Measurements from ENCODE around the gene LFNG.
A peak's percentile ranks its signal among the peaks of the same experiment; 100 is the strongest.

The LFNG gene

GRCh38 chr7:2519119-2519930 lies at the start of gene LFNG:
LFNG (plus strand) TSS chr7:2519774; CDS start chr7:2519862, 88 bp downstream.
- DNase-seq (ENCODE audit: low read depth in 2 of 2) = peak; percentile 65 to 73

GRCh38 chr7:2470204-2471021 lies 49.2 kb upstream of the LFNG start:
- no peak for DNase-seq (ENCODE audit: low read depth in 2 of 2)

- DNase-seq (ENCODE audit: low read depth in 2 of 2) = no peak
Measured at GRCh38 chr7:2471022-2471329, 48.6 kb upstream of the LFNG start.

GRCh38 chr7:2471396-2471795 lies 48.2 kb upstream of the LFNG start:
- no peak for DNase-seq (ENCODE audit: low read depth in 2 of 2)

- DNase-seq (ENCODE audit: low read depth in 2 of 2) = no peak
Measured at GRCh38 chr7:2472739-2473138, 46.8 kb upstream of the LFNG start.

GRCh38 chr7:2473496-2474180 lies 45.9 kb upstream of the LFNG start:
- DNase-seq (ENCODE audit: low read depth in 2 of 2) = no peak

GRCh38 chr7:2474224-2474623 lies 45.4 kb upstream of the LFNG start:
- no peak for DNase-seq (ENCODE audit: low read depth in 2 of 2)

GRCh38 chr7:2474813-2475677 lies 44.5 kb upstream of the LFNG start:
- no peak for DNase-seq (ENCODE audit: low read depth in 2 of 2)

- DNase-seq (ENCODE audit: low read depth in 2 of 2) = no peak
Measured at GRCh38 chr7:2475678-2476015, 43.9 kb upstream of the LFNG start.

GRCh38 chr7:2476298-2476697 lies 43.3 kb upstream of the LFNG start, which contains the start of gene GRIFIN:
GRIFIN (minus strand) TSS chr7:2476398; CDS start chr7:2476383, 15 bp downstream.
- no peak for DNase-seq (ENCODE audit: low read depth in 2 of 2)

GRCh38 chr7:2476776-2477446 lies 42.7 kb upstream of the LFNG start:
- DNase-seq (ENCODE audit: low read depth in 2 of 2) = no peak

GRCh38 chr7:2477447-2478398 lies 41.9 kb upstream of the LFNG start:
- peak; percentile 16 to 28 for DNase-seq (ENCODE audit: low read depth in 2 of 2)

GRCh38 chr7:2478399-2478785 lies 41.2 kb upstream of the LFNG start:
- DNase-seq (ENCODE audit: low read depth in 2 of 2) = no peak

- DNase-seq (ENCODE audit: low read depth in 2 of 2) = no peak
Measured at GRCh38 chr7:2478800-2479199, 40.8 kb upstream of the LFNG start.

- DNase-seq (ENCODE audit: low read depth in 2 of 2) = no peak
Measured at GRCh38 chr7:2479276-2480069, 40.1 kb upstream of the LFNG start.

- DNase-seq (ENCODE audit: low read depth in 2 of 2) = no peak
Measured at GRCh38 chr7:2480070-2480408, 39.5 kb upstream of the LFNG start.

GRCh38 chr7:2481195-2481594 lies 38.4 kb upstream of the LFNG start:
- no peak for DNase-seq (ENCODE audit: low read depth in 2 of 2)

- no peak for DNase-seq (ENCODE audit: low read depth in 2 of 2)
Measured at GRCh38 chr7:2482725-2483451, 36.7 kb upstream of the LFNG start.

- DNase-seq (ENCODE audit: low read depth in 2 of 2) = no peak
Measured at GRCh38 chr7:2483494-2483893, 36.1 kb upstream of the LFNG start.
